Thyroid gland (tissue), 4 donors: Measurements from ENCODE around the gene WFDC2. TPM values are rescaled to one million over a fixed set of nuclear protein-coding genes. Genes with fewer than 3 reads are reported as not detected.

Experiments
- DNase-seq, 2 donors: peaks; one replicate each; pipeline ENCODE4 v3.0.0-alpha.2; 2019
- H3K27ac ChIP-seq, 3 donors: fragments of 200-600 bp; sonication (generic); 1 replicate in 2 of 3; 2 replicates in 1 of 3; pipeline ENCODE4 v1.5.1; 2016 to 2019; ENCODE audit warnings: mild to moderate bottlenecking in 1 of 3, moderate library complexity in 1 of 3
- H3K27me3 ChIP-seq: fragments of 200-600 bp; sonication (generic); one replicate; pipeline ENCODE4 v1.5.1; 2019
- H3K36me3 ChIP-seq, 2 donors: fragments of 200-600 bp; sonication (generic); one replicate each; pipeline ENCODE4 v1.5.1; 2016 to 2019
- H3K4me1 ChIP-seq, 2 donors: fragments of 200-600 bp; sonication (generic); one replicate each; pipeline ENCODE4 v1.5.1; 2017 to 2019
- H3K4me3 ChIP-seq, 3 donors: fragments of 200-600 bp; sonication (generic); replicated peaks in 1 of 3; 1 replicate in 2 of 3; 2 replicates in 1 of 3; pipeline ENCODE4 v1.5.1; 2016; ENCODE audit warnings: mild to moderate bottlenecking in 1 of 3
- H3K9me3 ChIP-seq: fragments of 200-600 bp; sonication (generic); one replicate; pipeline ENCODE4 v1.5.1; 2017
- POLR2A ChIP-seq, 2 donors: fragments of 450-650 bp; IDR thresholded peaks; one replicate each; pipeline ENCODE4 v1.6.1; 2017; ENCODE audit warnings: antibody characterized with exemption in 2 of 2, mild to moderate bottlenecking in 2 of 2, moderate library complexity in 1 of 2
- WGBS, 2 donors: methylation state at CpG; one replicate each; pipeline ENCODE4 v1.1.5; 2017; 5-methylcytosine and 5-hydroxymethylcytosine counted together
- intact Hi-C: fragments of 100-400 bp; cut with DNase I; formaldehyde crosslinking; loops from one replicate; pipeline ENCODE4 v1.15.1; 2023
- total RNA-seq, 4 donors: library from RNA; depleted of rRNA; stranded (reverse); fragments of >200 nt; gene quantifications; one replicate each; pipeline ENCODE4 v1.2.3, GENCODE V29; 2016
- TF ChIP-seq, protein P1 (sequence below), 6 experiments: fragments of 200-600 bp in 3 of 6; fragments of 450-650 bp in 3 of 6; sonication (generic) in 3 of 6; IDR thresholded peaks; one replicate each; pipeline ENCODE4 v1.5.1; 2016 to 2019; ENCODE audit warnings: antibody characterized with exemption in 6 of 6, mild to moderate bottlenecking in 2 of 6, inconsistent platforms in 1 of 6, moderate library complexity in 1 of 6

The WFDC2 gene
- total RNA-seq, 4 donors from 2014 or later: 109 to 163 (median 131) TPM

DNA sequence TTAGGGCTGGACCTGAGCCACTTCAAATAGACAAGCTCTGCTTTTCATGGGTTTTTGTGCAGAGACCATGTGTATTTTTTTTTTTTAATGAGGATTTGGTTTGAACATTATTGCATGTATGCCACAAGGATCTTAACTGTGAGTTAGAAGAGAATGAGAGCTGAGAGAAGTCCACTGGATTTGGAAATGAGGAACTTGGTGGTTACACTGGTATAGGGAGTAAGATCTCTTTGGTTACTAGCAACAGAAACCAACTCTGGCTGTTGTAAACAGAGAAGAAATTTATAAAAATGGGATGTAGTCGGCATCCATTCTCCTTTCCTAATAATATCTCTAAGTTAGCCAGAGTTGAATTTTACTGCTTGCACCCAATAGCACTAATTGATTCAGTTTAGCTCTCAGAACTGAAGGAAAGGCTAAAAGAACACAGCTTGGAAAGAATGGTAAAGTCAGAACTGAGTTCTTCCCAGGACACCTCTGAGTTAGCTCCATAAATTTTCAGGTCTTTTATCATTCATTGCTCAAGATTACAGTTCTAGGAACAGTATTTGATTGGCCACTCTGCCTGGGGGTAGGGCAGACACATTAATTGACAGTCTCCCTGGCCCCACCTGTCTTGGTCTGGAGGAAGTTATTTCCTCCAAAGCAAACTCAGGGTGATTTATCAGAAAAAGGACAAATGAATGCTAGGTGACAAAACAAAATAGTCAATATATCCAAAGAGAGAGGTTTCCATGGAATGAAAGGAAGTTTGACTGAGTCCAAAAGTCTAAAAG is 3.9 kb upstream of the WFDC2 start:
- Histone ChIP-seq H3K4me3 (no peak overlapping the region), H3K4me1 (peaks cover 11 to 37% of the 10 kb centered on the region in 2 donors), H3K36me3 (no peaks in the 10 kb centered on the region), H3K27me3 (no peaks in the 10 kb centered on the region), H3K9me3 (no peaks in the 10 kb centered on the region), H3K27ac (no peak overlapping the region)
- intact Hi-C loops: loop anchor here (10.0 kb wide), 1 partner anchor 299 kb away; no protein-coding TSS in a partner anchor
- no peak for TF ChIP-seq POLR2A (IDR thresholded peaks at IDR 0.05)
- TF ChIP-seq, protein P1, sequence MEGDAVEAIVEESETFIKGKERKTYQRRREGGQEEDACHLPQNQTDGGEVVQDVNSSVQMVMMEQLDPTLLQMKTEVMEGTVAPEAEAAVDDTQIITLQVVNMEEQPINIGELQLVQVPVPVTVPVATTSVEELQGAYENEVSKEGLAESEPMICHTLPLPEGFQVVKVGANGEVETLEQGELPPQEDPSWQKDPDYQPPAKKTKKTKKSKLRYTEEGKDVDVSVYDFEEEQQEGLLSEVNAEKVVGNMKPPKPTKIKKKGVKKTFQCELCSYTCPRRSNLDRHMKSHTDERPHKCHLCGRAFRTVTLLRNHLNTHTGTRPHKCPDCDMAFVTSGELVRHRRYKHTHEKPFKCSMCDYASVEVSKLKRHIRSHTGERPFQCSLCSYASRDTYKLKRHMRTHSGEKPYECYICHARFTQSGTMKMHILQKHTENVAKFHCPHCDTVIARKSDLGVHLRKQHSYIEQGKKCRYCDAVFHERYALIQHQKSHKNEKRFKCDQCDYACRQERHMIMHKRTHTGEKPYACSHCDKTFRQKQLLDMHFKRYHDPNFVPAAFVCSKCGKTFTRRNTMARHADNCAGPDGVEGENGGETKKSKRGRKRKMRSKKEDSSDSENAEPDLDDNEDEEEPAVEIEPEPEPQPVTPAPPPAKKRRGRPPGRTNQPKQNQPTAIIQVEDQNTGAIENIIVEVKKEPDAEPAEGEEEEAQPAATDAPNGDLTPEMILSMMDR (IDR thresholded peaks at IDR 0.05): no peak
- 71 to 92% methylated on average over 1 of the region's 1 CpG for WGBS, 2 donors
- DNase-seq: no peak

- DNase-seq: no peak
- WGBS, 2 donors: 90 to 91% methylated on average over 6 of the region's 6 CpGs
- intact Hi-C loops: loop anchor here (10.0 kb wide), 1 partner anchor 298 kb away; no protein-coding TSS in a partner anchor
- Histone ChIP-seq H3K9me3 (no peaks in the 10 kb centered on the region), H3K27ac (no peak overlapping the region), H3K27me3 (no peaks in the 10 kb centered on the region), H3K4me1 (peaks cover 18 to 31% of the 10 kb centered on the region in 2 donors), H3K4me3 (no peak overlapping the region), H3K36me3 (no peaks in the 10 kb centered on the region)
- TF ChIP-seq, protein P1 (IDR thresholded peaks at IDR 0.05): no peak
- no peak for TF ChIP-seq POLR2A (IDR thresholded peaks at IDR 0.05)
Measured at GRCh38 chr20:45467172-45467571, 2.4 kb upstream of the WFDC2 start.

DNA sequence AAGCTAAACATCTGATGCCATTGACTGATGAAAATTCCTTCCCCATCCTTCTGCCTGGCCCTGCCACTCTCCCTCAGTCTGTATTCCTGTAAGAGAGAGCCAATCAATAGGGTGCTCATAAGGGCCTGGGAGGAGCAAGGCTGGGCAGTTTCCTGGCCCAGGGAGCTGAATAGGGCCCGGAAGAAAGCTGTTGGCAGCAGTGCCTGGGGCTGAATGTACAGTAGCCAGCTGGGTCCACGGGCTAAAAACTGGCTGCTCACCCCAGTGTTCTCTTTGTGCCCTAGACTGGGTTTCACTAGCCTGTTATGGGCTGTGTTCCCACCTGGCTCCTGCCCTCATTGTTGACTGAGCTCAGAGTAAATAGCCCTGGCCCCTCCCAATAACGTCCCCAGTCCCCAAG is 1.7 kb upstream of the WFDC2 start:
- Histone ChIP-seq H3K36me3 (no peaks in the 10 kb centered on the region), H3K27me3 (no peaks in the 10 kb centered on the region), H3K27ac (peak overlapping the region in 1 of 3 donors; percentile 90), H3K4me3 (no peak overlapping the region), H3K9me3 (no peaks in the 10 kb centered on the region), H3K4me1 (peaks cover 18 to 31% of the 10 kb centered on the region in 2 donors)
- intact Hi-C loops: loop anchor here (10.0 kb wide), 1 partner anchor 297 kb away; no protein-coding TSS in a partner anchor
- DNase-seq: peak; percentile 44 to 51
- TF ChIP-seq, protein P1 (IDR thresholded peaks at IDR 0.05): no peak
- no peak for TF ChIP-seq POLR2A (IDR thresholded peaks at IDR 0.05)
- WGBS, 2 donors: 30 to 40% methylated on average over 3 of the region's 3 CpGs

DNA sequence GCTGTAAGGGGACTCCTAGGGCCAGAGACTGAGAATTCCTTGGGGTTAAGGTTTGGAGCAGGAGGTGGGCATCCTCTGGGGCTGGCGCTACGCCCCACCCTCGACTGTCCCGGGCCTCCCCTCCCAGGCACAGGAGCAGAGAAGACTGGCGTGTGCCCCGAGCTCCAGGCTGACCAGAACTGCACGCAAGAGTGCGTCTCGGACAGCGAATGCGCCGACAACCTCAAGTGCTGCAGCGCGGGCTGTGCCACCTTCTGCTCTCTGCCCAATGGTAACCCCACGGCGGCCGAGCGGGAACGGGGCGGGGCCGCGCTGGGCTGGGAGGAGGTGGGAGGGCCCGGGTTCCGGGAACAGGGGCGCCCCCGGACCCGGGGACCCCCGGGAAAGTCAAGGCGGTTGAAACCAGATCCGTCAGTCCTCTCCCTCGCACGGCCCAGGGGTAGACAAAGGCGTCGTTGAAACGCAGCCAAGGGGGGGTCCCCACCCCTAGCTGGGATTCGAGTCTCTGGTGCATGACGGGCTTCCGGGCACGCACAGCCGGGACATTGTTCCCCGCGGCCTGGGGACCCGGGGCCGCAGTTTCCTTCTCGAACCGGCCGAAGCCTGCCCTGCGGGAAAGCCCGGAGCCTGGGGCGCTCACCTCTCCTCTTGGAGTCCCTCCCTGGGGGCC is 844 bp downstream of the WFDC2 start:
- Histone ChIP-seq H3K27ac (peak overlapping the region; percentile 83 to 90 (median 89)), H3K27me3 (no peaks in the 10 kb centered on the region), H3K4me3 (peak overlapping the region; percentile 14 to 46 (median 35)), H3K36me3 (no peaks in the 10 kb centered on the region), H3K4me1 (peaks cover 18 to 27% of the 10 kb centered on the region in 2 donors), H3K9me3 (no peaks in the 10 kb centered on the region)
- TF ChIP-seq, protein P1 (IDR thresholded peaks at IDR 0.05): no peak
- TF ChIP-seq POLR2A (IDR thresholded peaks at IDR 0.05): peak; percentile 35 to 90
- WGBS, 2 donors: 0 to 1% methylated on average over 15 to 17 of the region's 50 CpGs
- peak; percentile 94 for DNase-seq
- intact Hi-C loops: no loop called here
